ENCODE measurements around the gene ECE1.

- TF ChIP-seq CTCF (IDR thresholded peaks at IDR 0.05; ENCODE audit: low read length) = no peak
- TF ChIP-seq EZH2 (IDR thresholded peaks at IDR 0.05; ENCODE audit: borderline replicate concordance, low read length) = no peak
Observed at GRCh38 chr1:21291964-21292363, 1.7 kb upstream of the ECE1 start.
